Activated CD4-positive, alpha-beta memory T cell treated with anti-CD3 and anti-CD28 coated beads, Interleukin-2, amount 10 ng/mL, durations not matched to agents 7 days and 5 days (primary cell): ENCODE results near the gene DBH. TPM values are rescaled to one million over a fixed set of nuclear protein-coding genes. Genes with fewer than 3 reads are reported as not detected.

ENCODE experiments used
- CTCF ChIA-PET: fragments of 350-600 bp; sonication (Branson Sonifier 250); formaldehyde crosslinking; loops from one replicate; lab custom pipeline; 2021; ENCODE audit warnings: antibody characterized with exemption, inconsistent platforms; lab: Charles Lee
- POLR2A ChIA-PET: fragments of 350-600 bp; sonication (Branson Sonifier 250); formaldehyde crosslinking; loops from one replicate; lab custom pipeline; 2021; ENCODE audit warnings: antibody characterized with exemption; lab: Charles Lee
- DNase-seq: peaks from one replicate; pipeline ENCODE4 v3.0.0-alpha.2; 2020
- H3K27ac Mint-ChIP-seq: one replicate; pipeline ENCODE4 v1.8.0; 2021; ENCODE audit warnings: mild to moderate bottlenecking, mixed read lengths
- H3K27me3 Mint-ChIP-seq: one replicate; pipeline ENCODE4 v1.8.0; 2021; ENCODE audit warnings: mixed read lengths
- H3K36me3 Mint-ChIP-seq: one replicate; pipeline ENCODE4 v1.8.0; 2021; ENCODE audit warnings: low read depth, mixed read lengths
- H3K4me1 Mint-ChIP-seq: one replicate; pipeline ENCODE4 v1.8.0; 2021; ENCODE audit warnings: mixed read lengths
- H3K4me3 Mint-ChIP-seq: one replicate; pipeline ENCODE4 v1.8.0; 2021; ENCODE audit warnings: mild to moderate bottlenecking, mixed read lengths
- H3K9me3 Mint-ChIP-seq: one replicate; pipeline ENCODE4 v1.8.0; 2021; ENCODE audit warnings: mixed read lengths
- total RNA-seq, 2 experiments: library from RNA; stranded (reverse); gene quantifications; one replicate each; pipeline ENCODE4 v1.2.3, GENCODE V29; 2021

DBH gene
- total RNA-seq, 2 experiments from 2014 or later, result not detected

DNA sequence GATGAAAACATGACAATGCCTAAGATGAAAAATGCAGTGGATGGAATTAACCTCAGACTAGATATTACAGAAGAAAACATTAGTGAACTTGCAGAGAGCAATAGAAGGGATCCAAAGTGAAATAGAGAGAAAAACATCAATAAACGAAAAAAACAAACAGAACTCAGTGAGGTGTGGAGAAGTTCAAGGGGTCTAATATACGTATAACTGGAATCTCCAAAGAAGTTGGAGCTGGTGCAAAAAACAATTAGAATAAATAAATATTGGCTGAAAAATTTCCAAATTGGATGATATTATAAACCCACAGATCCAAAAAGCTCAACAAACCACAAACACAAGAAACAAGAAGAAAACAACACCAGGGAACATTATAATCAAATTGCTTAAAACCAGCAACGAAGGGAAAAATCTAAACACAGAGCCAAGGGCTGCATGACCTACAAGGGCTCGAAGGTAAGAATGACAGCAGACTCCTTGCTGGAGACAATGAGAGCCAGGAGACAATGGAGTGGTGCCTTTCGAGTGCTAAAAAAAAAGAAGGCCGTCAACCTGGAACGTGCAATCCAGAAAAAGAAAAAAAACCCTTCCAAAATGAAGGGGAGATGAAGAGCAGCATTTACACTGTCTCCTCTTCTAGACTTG lies 38.7 kb upstream of the DBH start:
- no peak for DNase-seq
- H3K4me3 Mint-ChIP-seq, result no peak overlapping the region
- CTCF ChIA-PET, result no interaction called here
- peaks cover 18% of the 10 kb centered on the region for H3K9me3 Mint-ChIP-seq
- H3K27ac Mint-ChIP-seq, result no peak overlapping the region
- H3K27me3 Mint-ChIP-seq, result no peaks in the 10 kb centered on the region
- H3K36me3 Mint-ChIP-seq, result peaks cover 6% of the 10 kb centered on the region
- POLR2A ChIA-PET, result interaction anchor here (0.7 kb wide), 1 partner anchor 70 kb away, joined by 3 read pairs; no protein-coding TSS in a partner anchor
- H3K4me1 Mint-ChIP-seq, result no peaks in the 10 kb centered on the region

GRCh38 chr9:133598978-133599377 lies 37.2 kb upstream of the DBH start:
- Mint-ChIP-seq H3K9me3 (peaks cover 18% of the 10 kb centered on the region), H3K27ac (no peak overlapping the region), H3K27me3 (no peaks in the 10 kb centered on the region), H3K4me1 (no peaks in the 10 kb centered on the region), H3K4me3 (no peak overlapping the region), H3K36me3 (peaks cover 6% of the 10 kb centered on the region)
- ChIA-PET POLR2A (no interaction called here), CTCF (no interaction called here)
- no peak for DNase-seq

DNA sequence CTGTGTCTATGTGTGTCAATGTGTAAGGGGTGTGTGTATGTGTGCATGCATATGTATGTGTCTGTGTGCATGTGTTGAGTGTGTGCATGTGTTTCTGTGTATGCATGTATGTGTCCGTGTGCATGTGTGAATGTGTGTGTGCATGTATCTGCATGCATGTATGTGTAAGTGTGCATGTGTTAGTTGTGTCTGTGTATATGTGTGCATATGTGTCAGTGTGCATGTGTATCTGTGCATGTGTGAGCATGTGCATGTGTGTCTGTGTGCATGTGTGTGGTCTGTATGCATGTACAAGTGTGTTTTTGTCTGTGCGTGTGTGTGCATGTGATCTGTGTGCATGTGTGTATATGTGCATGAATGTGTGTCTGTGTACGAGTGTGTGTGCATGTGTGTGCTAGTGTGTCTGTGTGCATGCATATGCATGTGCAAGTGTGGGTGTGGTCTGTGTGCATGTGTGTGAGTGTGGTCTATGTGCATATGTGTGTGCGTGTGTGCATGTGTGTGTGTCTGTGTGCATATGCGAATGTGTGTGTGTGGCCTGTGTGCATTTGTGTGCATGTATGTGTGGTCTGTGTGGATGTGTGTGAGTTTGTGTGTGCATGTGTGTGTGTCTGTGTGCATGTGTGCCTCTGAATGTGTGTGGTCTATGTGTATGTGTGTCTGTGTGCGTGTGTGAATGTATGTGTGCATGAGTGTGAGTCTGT lies 36.5 kb upstream of the DBH start:
- no peak overlapping the region for H3K27ac Mint-ChIP-seq
- H3K9me3 Mint-ChIP-seq, result peaks cover 18% of the 10 kb centered on the region
- no peaks in the 10 kb centered on the region for H3K27me3 Mint-ChIP-seq
- H3K4me1 Mint-ChIP-seq, result no peaks in the 10 kb centered on the region
- no peak for DNase-seq
- H3K36me3 Mint-ChIP-seq, result peaks cover 6% of the 10 kb centered on the region
- ChIA-PET CTCF (no interaction called here), POLR2A (no interaction called here)
- no peak overlapping the region for H3K4me3 Mint-ChIP-seq

- no peaks in the 10 kb centered on the region for H3K4me1 Mint-ChIP-seq
- H3K27ac Mint-ChIP-seq, result no peak overlapping the region
- peaks cover 16% of the 10 kb centered on the region for H3K9me3 Mint-ChIP-seq
- POLR2A ChIA-PET, result no interaction called here
- no peak for DNase-seq
- no peak overlapping the region for H3K4me3 Mint-ChIP-seq
- H3K27me3 Mint-ChIP-seq, result no peaks in the 10 kb centered on the region
- peaks cover 6% of the 10 kb centered on the region for H3K36me3 Mint-ChIP-seq
- CTCF ChIA-PET, result no interaction called here
Measured at GRCh38 chr9:133600739-133601138, 35.4 kb upstream of the DBH start.

DNA sequence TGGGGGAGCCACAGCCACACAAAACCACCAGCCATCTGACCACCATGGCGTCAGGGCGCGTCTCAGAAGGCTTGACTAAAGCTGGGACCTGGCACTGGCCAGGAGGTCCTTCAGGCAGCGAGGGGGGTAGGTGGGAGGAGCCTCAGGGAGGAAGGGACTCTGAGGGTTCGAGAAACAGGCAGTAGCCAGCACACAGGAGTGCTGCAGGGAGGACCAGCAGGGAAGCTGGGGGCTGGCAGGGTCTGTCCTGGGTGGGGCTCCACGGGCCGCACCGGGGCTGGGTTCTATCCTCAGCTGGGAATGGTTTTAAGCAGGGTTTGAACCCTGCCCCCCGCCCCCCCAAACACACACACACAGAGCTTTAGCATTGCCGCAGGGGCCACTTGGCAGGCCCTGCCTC lies 34.4 kb upstream of the DBH start:
- CTCF ChIA-PET, result no interaction called here
- no peak overlapping the region for H3K27ac Mint-ChIP-seq
- H3K9me3 Mint-ChIP-seq, result peaks cover 11% of the 10 kb centered on the region
- no peak overlapping the region for H3K4me3 Mint-ChIP-seq
- POLR2A ChIA-PET, result no interaction called here
- H3K27me3 Mint-ChIP-seq, result peaks cover 1% of the 10 kb centered on the region
- peaks cover 6% of the 10 kb centered on the region for H3K36me3 Mint-ChIP-seq
- no peak for DNase-seq
- no peaks in the 10 kb centered on the region for H3K4me1 Mint-ChIP-seq

- Mint-ChIP-seq H3K27me3 (peaks cover 1% of the 10 kb centered on the region), H3K27ac (no peak overlapping the region), H3K36me3 (peaks cover 1% of the 10 kb centered on the region), H3K4me1 (no peaks in the 10 kb centered on the region), H3K4me3 (no peak overlapping the region), H3K9me3 (peaks cover 6% of the 10 kb centered on the region)
- no peak for DNase-seq
- POLR2A ChIA-PET, result no interaction called here
- CTCF ChIA-PET, result no interaction called here
Measured at GRCh38 chr9:133602277-133602676, 33.9 kb upstream of the DBH start.

- CTCF ChIA-PET, result no interaction called here
- no peak overlapping the region for H3K27ac Mint-ChIP-seq
- DNase-seq, result no peak
- H3K9me3 Mint-ChIP-seq, result no peaks in the 10 kb centered on the region
- POLR2A ChIA-PET, result no interaction called here
- H3K27me3 Mint-ChIP-seq, result peaks cover 5% of the 10 kb centered on the region
- H3K4me1 Mint-ChIP-seq, result no peaks in the 10 kb centered on the region
- H3K36me3 Mint-ChIP-seq, result no peaks in the 10 kb centered on the region
- no peak overlapping the region for H3K4me3 Mint-ChIP-seq
Measured at GRCh38 chr9:133603135-133603927, 32.8 kb upstream of the DBH start.

DNA sequence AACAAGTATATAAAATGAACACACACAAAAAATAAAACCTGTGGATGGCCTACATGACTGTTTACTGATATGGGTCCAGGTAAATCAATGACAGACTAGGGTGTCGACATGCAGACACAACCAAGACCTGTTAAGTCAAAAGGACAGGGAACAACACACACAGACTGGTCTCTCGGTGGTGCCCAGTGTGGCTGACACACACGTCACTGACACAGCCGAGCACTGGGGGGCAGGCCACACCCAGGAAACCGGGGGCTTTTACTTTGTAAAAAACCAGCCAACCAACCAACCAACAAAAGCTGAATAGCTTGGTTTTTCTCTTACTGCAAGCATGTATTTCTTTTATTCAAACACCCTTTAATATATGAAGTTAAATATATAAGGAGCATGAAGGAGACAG lies 31.9 kb upstream of the DBH start:
- H3K4me3 Mint-ChIP-seq, result no peak overlapping the region
- ChIA-PET POLR2A (no interaction called here), CTCF (no interaction called here)
- no peaks in the 10 kb centered on the region for H3K4me1 Mint-ChIP-seq
- no peaks in the 10 kb centered on the region for H3K9me3 Mint-ChIP-seq
- no peak overlapping the region for H3K27ac Mint-ChIP-seq
- H3K27me3 Mint-ChIP-seq, result peaks cover 7% of the 10 kb centered on the region
- DNase-seq, result no peak
- H3K36me3 Mint-ChIP-seq, result no peaks in the 10 kb centered on the region

- Mint-ChIP-seq H3K27me3 (peaks cover 12% of the 10 kb centered on the region), H3K9me3 (no peaks in the 10 kb centered on the region), H3K4me1 (no peaks in the 10 kb centered on the region), H3K4me3 (no peak overlapping the region), H3K27ac (no peak overlapping the region), H3K36me3 (no peaks in the 10 kb centered on the region)
- CTCF ChIA-PET, result interaction anchor here (0.8 kb wide), 1 partner anchor 122 kb away, joined by 3 read pairs; no protein-coding TSS in a partner anchor
- POLR2A ChIA-PET, result no interaction called here
- no peak for DNase-seq
Measured at GRCh38 chr9:133604856-133605255, 31.3 kb upstream of the DBH start.

DNA sequence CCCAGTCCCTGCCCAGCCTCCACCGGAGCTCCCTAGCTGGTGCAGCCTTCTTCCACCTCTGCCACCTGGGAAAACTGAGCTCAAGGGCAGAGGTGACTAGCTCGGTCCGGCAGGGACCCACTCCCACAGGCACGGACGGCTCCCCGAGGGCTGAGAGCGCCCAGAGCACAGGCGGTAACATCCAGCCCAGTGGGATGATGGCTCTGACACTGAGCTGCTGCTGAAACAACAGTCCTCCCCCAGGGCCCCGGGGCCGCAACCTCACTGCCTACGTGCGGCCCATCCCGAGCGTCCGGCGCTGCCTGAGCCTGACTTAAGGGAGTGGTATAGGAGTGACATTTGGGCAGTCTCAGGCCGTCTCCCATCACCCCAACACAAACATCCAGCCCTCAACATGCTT lies 30.7 kb upstream of the DBH start:
- Mint-ChIP-seq H3K9me3 (no peaks in the 10 kb centered on the region), H3K27ac (no peak overlapping the region), H3K4me1 (no peaks in the 10 kb centered on the region), H3K4me3 (no peak overlapping the region), H3K36me3 (no peaks in the 10 kb centered on the region), H3K27me3 (peaks cover 15% of the 10 kb centered on the region)
- ChIA-PET POLR2A (no interaction called here), CTCF (interaction anchor here (0.8 kb wide), 1 partner anchor 121 kb away, joined by 3 read pairs; no protein-coding TSS in a partner anchor)
- no peak for DNase-seq

DNA sequence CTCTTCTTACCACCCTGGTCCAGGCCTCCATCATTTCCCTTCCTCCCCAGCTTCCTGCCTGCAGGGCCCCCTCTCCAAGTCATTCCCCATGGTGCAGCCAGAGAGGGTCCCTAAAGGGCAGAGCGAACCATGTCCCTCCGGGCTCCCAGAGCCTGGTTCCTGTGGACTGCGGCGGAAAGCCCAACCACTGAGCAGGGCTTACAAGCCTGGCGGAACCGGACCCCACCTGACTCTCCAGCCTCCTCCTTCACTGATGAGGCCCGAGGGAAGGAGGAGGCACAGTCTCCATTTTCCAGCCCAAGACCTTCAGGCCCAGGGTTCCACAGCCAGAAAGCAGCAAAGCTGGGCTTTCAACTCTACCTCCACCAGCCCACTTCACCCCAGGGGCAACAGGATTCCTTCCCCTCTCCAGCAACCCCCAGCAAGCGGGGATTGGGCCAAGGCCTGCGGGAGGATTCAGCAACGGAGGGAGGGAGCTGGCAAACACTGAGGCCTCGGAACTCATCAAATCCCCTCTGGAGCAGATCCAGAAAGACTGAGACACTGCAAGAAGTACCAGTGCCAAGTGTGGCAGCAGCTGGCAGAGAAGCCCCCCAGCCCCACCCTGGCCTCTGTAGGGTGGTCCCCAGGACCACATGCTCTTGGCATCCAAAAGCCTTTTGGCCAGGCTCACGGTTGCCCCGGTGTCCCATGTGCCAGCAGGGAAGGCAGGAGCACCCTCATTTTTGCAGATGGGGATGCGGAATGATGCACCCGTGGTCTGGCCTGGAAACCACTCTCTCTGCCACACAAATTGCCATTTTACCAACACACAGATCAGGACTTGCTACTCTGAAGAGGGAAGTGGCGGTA lies 30.1 kb upstream of the DBH start:
- Mint-ChIP-seq H3K4me1 (no peaks in the 10 kb centered on the region), H3K27me3 (peaks cover 21% of the 10 kb centered on the region), H3K4me3 (no peak overlapping the region), H3K9me3 (no peaks in the 10 kb centered on the region), H3K27ac (no peak overlapping the region), H3K36me3 (no peaks in the 10 kb centered on the region)
- CTCF ChIA-PET, result no interaction called here
- DNase-seq, result no peak
- POLR2A ChIA-PET, result no interaction called here

- peaks cover 23% of the 10 kb centered on the region for H3K27me3 Mint-ChIP-seq
- no peaks in the 10 kb centered on the region for H3K4me1 Mint-ChIP-seq
- CTCF ChIA-PET, result no interaction called here
- H3K36me3 Mint-ChIP-seq, result no peaks in the 10 kb centered on the region
- no peak overlapping the region for H3K27ac Mint-ChIP-seq
- H3K4me3 Mint-ChIP-seq, result no peak overlapping the region
- no peak for DNase-seq
- no peaks in the 10 kb centered on the region for H3K9me3 Mint-ChIP-seq
- POLR2A ChIA-PET, result no interaction called here
Measured at GRCh38 chr9:133606708-133607025, 29.5 kb upstream of the DBH start.

- no peak for DNase-seq
- ChIA-PET POLR2A (no interaction called here), CTCF (no interaction called here)
- Mint-ChIP-seq H3K27ac (no peak overlapping the region), H3K9me3 (no peaks in the 10 kb centered on the region), H3K27me3 (peaks cover 26% of the 10 kb centered on the region), H3K4me1 (no peaks in the 10 kb centered on the region), H3K4me3 (no peak overlapping the region), H3K36me3 (no peaks in the 10 kb centered on the region)
Measured at GRCh38 chr9:133607381-133607780, 28.8 kb upstream of the DBH start.
